NOMO-1 treated with DMSO at 0.1 percent for 48 hours (cell line): ENCODE results near the gene RBMY1A1.
"Not testable (repeated sequence)": the region's sequence is repeated elsewhere in the genome, so short reads cannot be mapped to it uniquely, and the experiment has no call there.

Source experiments
- DNase-seq: peaks from one replicate; lab custom pipeline; 2025; ENCODE audit not compliant: unreplicated experiment; lab: John Stamatoyannopoulos, UW

The RBMY1A1 gene

DNA sequence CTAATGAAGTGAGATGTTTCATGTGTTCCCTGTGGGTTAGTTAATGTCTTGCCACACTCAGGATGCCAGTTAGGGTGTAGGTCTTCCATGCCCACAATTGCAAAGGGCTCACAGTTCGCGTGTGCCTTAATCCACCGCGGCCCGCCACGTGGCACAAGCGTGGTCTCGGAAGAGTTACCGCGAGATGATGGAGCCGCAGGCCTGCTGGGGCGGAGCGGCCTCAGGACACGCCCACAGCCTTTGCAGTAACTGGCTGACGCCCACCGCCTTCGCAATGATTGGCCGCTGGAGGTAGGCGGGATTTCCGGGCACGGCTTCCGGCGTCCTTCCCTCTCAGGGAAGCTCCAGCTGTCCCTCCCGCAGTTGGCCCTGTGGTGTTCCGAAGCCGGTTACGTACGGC is at the start of gene RBMY1A1:
TSS of gene RBMY1A1 (plus strand) at position 301 of the 400 bp plus-strand sequence. CDS start 2,013 bp downstream, outside the sequence.
- DNase-seq = not testable (repeated sequence)

DNA sequence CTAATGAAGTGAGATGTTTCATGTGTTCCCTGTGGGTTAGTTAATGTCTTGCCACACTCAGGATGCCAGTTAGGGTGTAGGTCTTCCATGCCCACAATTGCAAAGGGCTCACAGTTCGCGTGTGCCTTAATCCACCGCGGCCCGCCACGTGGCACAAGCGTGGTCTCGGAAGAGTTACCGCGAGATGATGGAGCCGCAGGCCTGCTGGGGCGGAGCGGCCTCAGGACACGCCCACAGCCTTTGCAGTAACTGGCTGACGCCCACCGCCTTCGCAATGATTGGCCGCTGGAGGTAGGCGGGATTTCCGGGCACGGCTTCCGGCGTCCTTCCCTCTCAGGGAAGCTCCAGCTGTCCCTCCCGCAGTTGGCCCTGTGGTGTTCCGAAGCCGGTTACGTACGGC is 23.6 kb upstream of the RBMY1A1 start, which contains the start of gene RBMY1B:
TSS of gene RBMY1B (plus strand) at position 301 of the 400 bp plus-strand sequence. CDS start 2,013 bp downstream, outside the sequence.
- not testable (repeated sequence) for DNase-seq

DNA sequence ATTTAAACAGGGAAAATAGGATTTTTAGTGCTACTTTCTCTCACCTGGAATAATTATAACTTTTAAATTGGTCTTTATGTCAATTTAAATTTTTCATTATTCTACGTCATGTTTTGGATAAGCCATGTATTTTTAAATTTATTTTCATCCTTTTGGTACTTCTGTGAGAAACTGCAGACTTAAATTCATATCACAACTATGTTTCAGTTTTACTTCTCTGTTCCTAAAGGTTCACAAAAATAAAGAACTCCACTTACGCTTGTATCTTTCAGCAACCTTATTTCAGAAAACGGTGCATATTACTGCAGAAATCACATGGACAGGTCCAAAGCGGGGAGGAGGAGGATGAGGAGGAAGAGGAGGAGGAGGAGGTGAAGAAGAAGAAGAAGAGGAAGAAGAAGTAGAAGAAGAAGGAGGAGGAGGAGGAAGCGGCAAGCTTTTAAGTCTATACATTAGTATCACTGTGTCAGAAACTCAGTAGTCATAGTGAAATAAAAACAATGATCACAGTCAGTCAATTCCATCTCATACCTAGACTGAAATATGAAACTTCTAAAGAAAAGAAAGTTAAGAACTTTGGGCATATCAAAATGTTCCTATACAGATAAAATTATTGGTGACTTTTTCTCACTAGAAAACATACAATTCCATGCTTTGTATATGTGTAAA is 24.8 kb downstream of the RBMY1A1 start:
- not testable (repeated sequence) for DNase-seq

DNA sequence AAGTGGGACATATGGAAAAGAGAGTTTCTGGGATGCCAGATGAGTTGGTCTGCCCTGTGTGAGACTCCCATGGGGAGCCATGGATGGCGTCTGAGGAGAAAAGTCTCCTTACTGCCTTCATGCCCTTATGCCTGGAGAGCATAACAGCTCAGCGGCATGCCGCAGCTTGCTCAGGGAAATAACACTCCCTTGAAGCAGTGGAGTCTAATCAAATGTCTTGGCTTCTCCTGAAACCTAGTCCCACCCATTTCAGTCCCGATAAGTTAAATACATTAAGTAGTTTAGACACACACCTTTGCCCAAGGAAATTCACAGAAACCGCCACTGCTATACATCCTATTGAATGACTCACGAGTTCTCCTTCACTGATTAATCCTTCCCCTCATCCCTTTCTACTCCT is 50.8 kb downstream of the RBMY1A1 start:
- DNase-seq = no peak

DNA sequence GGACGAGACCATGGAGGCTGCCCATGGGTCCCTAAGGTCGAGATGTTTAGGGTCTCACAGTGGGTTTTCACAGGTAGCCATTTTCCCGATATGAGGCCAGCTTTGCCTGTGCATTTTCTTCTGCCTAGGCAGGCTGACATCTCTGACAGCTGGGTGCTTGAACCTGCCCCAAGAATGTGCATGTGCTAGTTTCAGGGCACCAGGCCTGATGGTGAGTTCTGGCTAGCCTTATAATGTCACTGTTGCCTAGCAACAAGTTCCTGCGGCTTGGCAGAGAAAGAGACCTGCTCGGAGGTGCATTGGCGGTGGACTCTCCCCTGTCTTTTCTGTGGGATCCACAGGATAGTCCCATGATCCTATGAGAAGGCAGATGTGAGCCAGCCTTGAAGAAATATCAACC is 51.8 kb downstream of the RBMY1A1 start:
- DNase-seq = not testable (repeated sequence)

DNA sequence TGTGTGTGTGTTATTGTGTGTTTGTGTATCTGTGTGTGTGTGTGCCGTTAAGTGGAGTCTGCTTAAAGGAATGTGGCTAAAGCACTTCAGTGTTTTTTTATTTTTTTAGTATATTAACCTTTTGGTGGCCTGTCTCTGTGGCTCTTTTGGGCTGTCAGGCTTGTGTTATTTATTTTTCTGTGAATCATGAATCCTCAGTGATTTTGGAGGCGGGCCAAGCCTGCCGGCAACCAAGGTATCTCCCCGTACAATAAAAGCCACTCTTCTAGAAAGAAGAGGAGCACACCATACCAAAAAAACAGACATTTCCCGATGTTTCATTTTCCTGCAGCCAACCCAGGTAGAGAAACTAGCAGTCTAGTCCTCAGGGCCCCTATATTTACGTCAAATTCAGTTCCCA is 57.4 kb downstream of the RBMY1A1 start:
- no peak for DNase-seq

DNA sequence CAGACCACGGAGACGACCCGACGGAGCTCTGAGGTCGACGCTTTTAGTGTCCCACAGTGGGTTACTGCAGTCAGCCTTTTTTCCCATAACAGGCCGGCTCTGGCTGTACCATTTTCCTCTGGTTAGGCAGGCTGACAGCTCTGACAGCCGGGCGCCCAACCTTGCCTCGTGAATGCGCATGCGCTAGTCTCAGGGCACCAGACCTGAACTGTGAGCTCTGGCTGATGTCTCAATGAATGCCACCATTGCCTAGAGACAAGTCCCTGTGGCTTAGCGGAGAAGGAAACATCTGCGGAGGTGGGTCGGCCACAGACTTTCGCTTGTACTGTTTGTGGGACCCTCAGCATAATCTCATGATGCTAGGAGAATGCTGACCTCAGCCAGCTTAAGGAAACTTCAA is 61.6 kb downstream of the RBMY1A1 start:
- DNase-seq = not testable (repeated sequence)
